Mesendoderm (in vitro differentiated cells): ENCODE measurements around the gene ZSCAN30.

Source experiments
- DNase-seq: peaks from one replicate; pipeline ENCODE4 v3.0.0; 2013
- H2AK5ac ChIP-seq: 2 replicates; pipeline ENCODE4 v1.6.1; 2013; ENCODE audit warnings: low read length, inconsistent platforms
- H2BK120ac ChIP-seq: 2 replicates; pipeline ENCODE4 v1.6.1; 2013; ENCODE audit warnings: low read depth, mild to moderate bottlenecking, low read length, moderate library complexity, mixed read lengths
- H2BK15ac ChIP-seq: replicated peaks from 2 replicates; pipeline ENCODE4 v1.6.1; 2013; ENCODE audit warnings: low read depth, mild to moderate bottlenecking, moderate library complexity
- H2BK5ac ChIP-seq: 2 replicates; pipeline ENCODE4 v1.6.1; 2013; ENCODE audit warnings: low read length, inconsistent platforms
- H3K18ac ChIP-seq: 2 replicates; pipeline ENCODE4 v1.6.1; 2013; ENCODE audit warnings: mild to moderate bottlenecking, low read length, mixed read lengths
- H3K23ac ChIP-seq: one replicate; pipeline ENCODE4 v1.6.1; 2013; ENCODE audit warnings: low read length
- H3K27ac ChIP-seq: 2 replicates; pipeline ENCODE4 v1.5.1; 2013; ENCODE audit warnings: low read depth, mild to moderate bottlenecking, inconsistent platforms, low read length, moderate library complexity
- H3K27me3 ChIP-seq: 2 replicates; pipeline ENCODE4 v1.6.1; 2013; ENCODE audit warnings: low read length, control low read depth, mild to moderate bottlenecking, inconsistent platforms; ENCODE audit not compliant: insufficient read depth, poor library complexity
- H3K36me3 ChIP-seq: 2 replicates; pipeline ENCODE4 v1.6.1; 2013; ENCODE audit warnings: low read length, inconsistent platforms; ENCODE audit not compliant: control insufficient read depth, insufficient read depth
- H3K4ac ChIP-seq: one replicate; pipeline ENCODE4 v1.6.1; 2013; ENCODE audit warnings: low read depth, mild to moderate bottlenecking, low read length, moderate library complexity
- H3K4me1 ChIP-seq: 2 replicates; pipeline ENCODE4 v1.6.1; 2013; ENCODE audit warnings: low read depth, low read length, inconsistent platforms; ENCODE audit not compliant: control insufficient read depth
- H3K4me2 ChIP-seq: 2 replicates; pipeline ENCODE4 v1.6.1; 2013; ENCODE audit warnings: low read length
- H3K4me3 ChIP-seq: 2 replicates; pipeline ENCODE4 v1.5.1; 2013; ENCODE audit warnings: mild to moderate bottlenecking, low read length
- H3K56ac ChIP-seq: one replicate; pipeline ENCODE4 v1.6.1; 2013; ENCODE audit warnings: low read length
- H3K79me1 ChIP-seq: 2 replicates; pipeline ENCODE4 v1.6.1; 2013; ENCODE audit warnings: low read length, inconsistent platforms
- H3K79me2 ChIP-seq: 2 replicates; pipeline ENCODE4 v1.6.1; 2013; ENCODE audit warnings: mild to moderate bottlenecking, low read length; ENCODE audit not compliant: control insufficient read depth, insufficient read depth
- H3K9ac ChIP-seq: 2 replicates; pipeline ENCODE4 v1.6.1; 2013; ENCODE audit warnings: low read length, inconsistent platforms
- H4K5ac ChIP-seq: one replicate; pipeline ENCODE4 v1.6.1; 2013; ENCODE audit warnings: low read length
- H4K8ac ChIP-seq: one replicate; pipeline ENCODE4 v1.6.1; 2013; ENCODE audit warnings: low read depth, mild to moderate bottlenecking, control low read depth, low read length, moderate library complexity
- WGBS: extraction: QIAGEN DNeasy Blood & Tissue Kit; methylation state at CpG from one replicate; pipeline ENCODE4 v1.1.7; 2013; ENCODE audit warnings: low lambda C conversion rate, missing lambda C conversion rate; ENCODE audit not compliant: insufficient coverage; ENCODE audit errors: extremely low coverage; 5-methylcytosine and 5-hydroxymethylcytosine counted together

The ZSCAN30 gene

GRCh38 chr18:35277633-35278032 is 12.4 kb downstream of the ZSCAN30 start:
- H3K36me3 ChIP-seq = no peaks in the 10 kb centered on the region
- no peaks in the 10 kb centered on the region for H3K79me2 ChIP-seq
- H3K27me3 ChIP-seq = no peaks in the 10 kb centered on the region
- H2BK15ac ChIP-seq = no peak overlapping the region
- no peak overlapping the region for H4K8ac ChIP-seq
- no peaks in the 10 kb centered on the region for H3K4me1 ChIP-seq
- no peaks in the 10 kb centered on the region for H3K79me1 ChIP-seq
- no peak overlapping the region for H3K23ac ChIP-seq
- H3K4ac ChIP-seq = no peak overlapping the region
- no peak overlapping the region for H4K5ac ChIP-seq
- H2AK5ac ChIP-seq = no peak overlapping the region
- H3K56ac ChIP-seq = no peak overlapping the region
- no peak overlapping the region for H2BK120ac ChIP-seq
- no peak for DNase-seq
- no peak overlapping the region for H2BK5ac ChIP-seq
- no peak overlapping the region for H3K9ac ChIP-seq
- no peak overlapping the region for H3K4me3 ChIP-seq
- H3K27ac ChIP-seq = no peak overlapping the region
- H3K4me2 ChIP-seq = no peak overlapping the region
- H3K18ac ChIP-seq = no peak overlapping the region

- Histone ChIP-seq H3K23ac (no peak overlapping the region), H3K79me2 (no peaks in the 10 kb centered on the region), H2BK15ac (no peak overlapping the region), H3K4ac (no peak overlapping the region), H4K8ac (no peak overlapping the region), H3K18ac (no peak overlapping the region), H2BK120ac (no peak overlapping the region), H3K79me1 (no peaks in the 10 kb centered on the region), H3K4me1 (no peaks in the 10 kb centered on the region), H3K4me2 (no peak overlapping the region), H3K27me3 (no peaks in the 10 kb centered on the region), H3K4me3 (no peak overlapping the region), H3K36me3 (no peaks in the 10 kb centered on the region), H2AK5ac (no peak overlapping the region), H4K5ac (no peak overlapping the region), H3K56ac (no peak overlapping the region), H3K9ac (no peak overlapping the region), H3K27ac (no peak overlapping the region), H2BK5ac (no peak overlapping the region)
- DNase-seq = no peak
- WGBS = no CpG with 5 or more reads among the region's 3 CpGs
These were observed 13.8 kb downstream of the ZSCAN30 start for GRCh38 chr18:35276267-35276666.

- Histone ChIP-seq H3K4me3 (no peak overlapping the region), H3K9ac (no peak overlapping the region), H3K27ac (no peak overlapping the region), H3K79me1 (no peaks in the 10 kb centered on the region), H2BK15ac (no peak overlapping the region), H3K23ac (no peak overlapping the region), H2BK5ac (no peak overlapping the region), H3K4ac (no peak overlapping the region), H4K8ac (no peak overlapping the region), H2BK120ac (no peak overlapping the region), H2AK5ac (no peak overlapping the region), H3K4me1 (no peaks in the 10 kb centered on the region), H4K5ac (no peak overlapping the region), H3K18ac (no peak overlapping the region), H3K79me2 (no peaks in the 10 kb centered on the region), H3K27me3 (no peaks in the 10 kb centered on the region), H3K36me3 (no peaks in the 10 kb centered on the region), H3K56ac (no peak overlapping the region), H3K4me2 (no peak overlapping the region)
- no peak for DNase-seq
- no CpG with 5 or more reads among the region's 35 CpGs for WGBS
These were observed 18.4 kb downstream of the ZSCAN30 start for GRCh38 chr18:35271656-35272055.

GRCh38 chr18:35268821-35269220 is 21.2 kb downstream of the ZSCAN30 start:
- H2AK5ac ChIP-seq = no peak overlapping the region
- no peak overlapping the region for H3K4ac ChIP-seq
- H3K4me3 ChIP-seq = no peak overlapping the region
- H3K23ac ChIP-seq = no peak overlapping the region
- no peak overlapping the region for H4K5ac ChIP-seq
- H4K8ac ChIP-seq = no peak overlapping the region
- H3K18ac ChIP-seq = no peak overlapping the region
- WGBS = no CpG with 5 or more reads among the region's 2 CpGs
- no peak overlapping the region for H2BK120ac ChIP-seq
- H3K27ac ChIP-seq = no peak overlapping the region
- no peak overlapping the region for H3K9ac ChIP-seq
- no peak overlapping the region for H2BK15ac ChIP-seq
- H2BK5ac ChIP-seq = no peak overlapping the region
- no peak overlapping the region for H3K4me2 ChIP-seq
- H3K27me3 ChIP-seq = no peaks in the 10 kb centered on the region
- no peak for DNase-seq
- H3K56ac ChIP-seq = no peak overlapping the region
- no peaks in the 10 kb centered on the region for H3K4me1 ChIP-seq
- no peaks in the 10 kb centered on the region for H3K79me1 ChIP-seq
- no peaks in the 10 kb centered on the region for H3K79me2 ChIP-seq
- H3K36me3 ChIP-seq = no peaks in the 10 kb centered on the region

- no peak overlapping the region for H4K8ac ChIP-seq
- H3K56ac ChIP-seq = no peak overlapping the region
- H2BK120ac ChIP-seq = no peak overlapping the region
- no peaks in the 10 kb centered on the region for H3K27me3 ChIP-seq
- H2BK15ac ChIP-seq = no peak overlapping the region
- no peak overlapping the region for H4K5ac ChIP-seq
- no peak overlapping the region for H3K9ac ChIP-seq
- H3K79me2 ChIP-seq = no peaks in the 10 kb centered on the region
- no peaks in the 10 kb centered on the region for H3K4me1 ChIP-seq
- H3K27ac ChIP-seq = no peak overlapping the region
- H3K18ac ChIP-seq = no peak overlapping the region
- no peak overlapping the region for H3K4me2 ChIP-seq
- no peak overlapping the region for H2BK5ac ChIP-seq
- no peaks in the 10 kb centered on the region for H3K79me1 ChIP-seq
- H2AK5ac ChIP-seq = no peak overlapping the region
- no peak overlapping the region for H3K23ac ChIP-seq
- DNase-seq = no peak
- WGBS = no CpG with 5 or more reads among the region's 30 CpGs
- no peak overlapping the region for H3K4me3 ChIP-seq
- H3K36me3 ChIP-seq = no peaks in the 10 kb centered on the region
- no peak overlapping the region for H3K4ac ChIP-seq
These were observed 22.2 kb downstream of the ZSCAN30 start for GRCh38 chr18:35267809-35268208.

- Histone ChIP-seq H2BK5ac (no peak overlapping the region), H2BK120ac (no peak overlapping the region), H3K9ac (no peak overlapping the region), H3K23ac (no peak overlapping the region), H3K79me2 (no peaks in the 10 kb centered on the region), H3K79me1 (no peaks in the 10 kb centered on the region), H2BK15ac (no peak overlapping the region), H3K4me2 (no peak overlapping the region), H3K18ac (no peak overlapping the region), H3K4me1 (no peaks in the 10 kb centered on the region), H3K56ac (no peak overlapping the region), H3K4ac (no peak overlapping the region), H3K27me3 (no peaks in the 10 kb centered on the region), H4K8ac (no peak overlapping the region), H3K27ac (no peak overlapping the region), H3K36me3 (no peaks in the 10 kb centered on the region), H4K5ac (no peak overlapping the region), H2AK5ac (no peak overlapping the region), H3K4me3 (no peak overlapping the region)
- WGBS = no CpG with 5 or more reads among the region's 48 CpGs
- no peak for DNase-seq
These were observed 22.8 kb downstream of the ZSCAN30 start for GRCh38 chr18:35267161-35267651.
